BLaER1 treated with 17β-estradiol and CSF1 and Interleukin-3, amounts not matched to agents 10 nM and 100 nM (cell line): ENCODE results near the gene TMEM139.

Experiments used
- H3K27ac ChIP-seq, 11 experiments: shearing (Covaris generic); formaldehyde crosslinking; 2 replicates each; pipeline ENCODE4 v1.8.1; 2022
- H3K27me3 ChIP-seq, 11 experiments: shearing (Covaris generic); formaldehyde crosslinking; 2 replicates each; pipeline ENCODE4 v1.8.1; 2022
- H3K36me3 ChIP-seq, 11 experiments: shearing (Covaris generic); formaldehyde crosslinking; 2 replicates each; pipeline ENCODE4 v1.8.1; 2022
- H3K4me1 ChIP-seq, 10 experiments: shearing (Covaris generic); formaldehyde crosslinking; 2 replicates each; pipeline ENCODE4 v1.8.1; 2022
- H3K4me2 ChIP-seq, 11 experiments: shearing (Covaris generic); formaldehyde crosslinking; 2 replicates each; pipeline ENCODE4 v1.8.1; 2022
- H3K4me3 ChIP-seq, 10 experiments: shearing (Covaris generic); formaldehyde crosslinking; 2 replicates each; pipeline ENCODE4 v1.8.1; 2022
- H3K9ac ChIP-seq, 11 experiments: shearing (Covaris generic); formaldehyde crosslinking; 2 replicates each; pipeline ENCODE4 v1.8.1; 2022
- H3K9me3 ChIP-seq, 11 experiments: shearing (Covaris generic); formaldehyde crosslinking; replicated peaks in 1 of 11; 2 replicates each; pipeline ENCODE4 v1.8.1; 2022
- H4K20me1 ChIP-seq, 11 experiments: shearing (Covaris generic); formaldehyde crosslinking; 2 replicates each; pipeline ENCODE4 v1.8.1; 2022
- Cebpa-rat ChIP-seq, 11 experiments: shearing (Covaris generic); IDR thresholded peaks; 2 replicates each; pipeline ENCODE4 v1.8.1; 2022

TMEM139 gene

GRCh38 chr7:143299346-143299745 lies 14.6 kb downstream of the TMEM139 start:
- no peak overlapping the region for H3K27ac ChIP-seq
- no peaks in the 10 kb centered on the region for H3K9me3 ChIP-seq
- H3K9ac ChIP-seq: no peak overlapping the region
- H3K4me1 ChIP-seq: peaks cover 35 to 74% (median 56%) of the 10 kb centered on the region in 10 experiments
- peaks cover 85 to 100% (median 99%) of the 10 kb centered on the region in 11 experiments for H3K36me3 ChIP-seq
- peak overlapping the region in 2 of 11 experiments; percentile 66 to 76; a peak in 2 of 22 replicates for H3K4me2 ChIP-seq
- H3K4me3 ChIP-seq: no peak overlapping the region
- no peaks in the 10 kb centered on the region for H3K27me3 ChIP-seq
- peaks cover 0 to 84% (median 35%) of the 10 kb centered on the region in 11 experiments; a peak in 16 of 22 replicates for H4K20me1 ChIP-seq
- no peak for TF ChIP-seq Cebpa-rat (IDR thresholded peaks at IDR 0.05)

GRCh38 chr7:143299840-143300239 lies 15.1 kb downstream of the TMEM139 start:
- Histone ChIP-seq H3K9ac (peak overlapping the region in 1 of 11 experiments; percentile 41; a peak in 1 of 22 replicates), H3K27me3 (no peaks in the 10 kb centered on the region), H3K4me2 (peak overlapping the region in 10 of 11 experiments; percentile 12 to 82 (median 62); a peak in 16 of 22 replicates), H3K4me3 (peak overlapping the region in 1 of 10 experiments; percentile 11; a peak in 1 of 20 replicates), H4K20me1 (peaks cover 0 to 84% (median 34%) of the 10 kb centered on the region in 11 experiments; a peak in 16 of 22 replicates), H3K36me3 (peaks cover 85 to 100% (median 99%) of the 10 kb centered on the region in 11 experiments), H3K27ac (peak overlapping the region in 8 of 11 experiments; percentile 42 to 76 (median 70); a peak in 14 of 22 replicates), H3K9me3 (no peaks in the 10 kb centered on the region), H3K4me1 (peaks cover 35 to 73% (median 53%) of the 10 kb centered on the region in 10 experiments)
- no peak for TF ChIP-seq Cebpa-rat (IDR thresholded peaks at IDR 0.05)

- Histone ChIP-seq H3K4me1 (peaks cover 25 to 73% (median 44%) of the 10 kb centered on the region in 10 experiments), H3K9ac (peak overlapping the region in 9 of 11 experiments; percentile 21 to 59 (median 38); a peak in 13 of 22 replicates), H3K9me3 (no peaks in the 10 kb centered on the region), H3K36me3 (peaks cover 86 to 100% (median 99%) of the 10 kb centered on the region in 11 experiments), H3K4me3 (peak overlapping the region in 1 of 10 experiments; percentile 8; a peak in 1 of 20 replicates), H3K27me3 (no peaks in the 10 kb centered on the region), H4K20me1 (peaks cover 0 to 78% (median 31%) of the 10 kb centered on the region in 11 experiments; a peak in 16 of 22 replicates), H3K4me2 (peak overlapping the region; percentile 4 to 82 (median 59); a peak in 19 of 22 replicates), H3K27ac (peak overlapping the region; percentile 13 to 76 (median 68); a peak in 20 of 22 replicates)
- TF ChIP-seq Cebpa-rat (IDR thresholded peaks at IDR 0.05): no peak
Observed at GRCh38 chr7:143300959-143301935, 16.5 kb downstream of the TMEM139 start.

- Histone ChIP-seq H3K4me1 (peaks cover 17 to 84% (median 43%) of the 10 kb centered on the region in 10 experiments), H3K9me3 (peaks cover 0 to 5% (median 0%) of the 10 kb centered on the region in 11 experiments; a peak in 2 of 22 replicates), H3K36me3 (peaks cover 88 to 100% (median 99%) of the 10 kb centered on the region in 11 experiments), H3K27me3 (no peaks in the 10 kb centered on the region), H3K9ac (no peak overlapping the region), H3K4me3 (no peak overlapping the region), H3K27ac (no peak overlapping the region), H4K20me1 (peaks cover 0 to 63% (median 18%) of the 10 kb centered on the region in 11 experiments; a peak in 12 of 22 replicates), H3K4me2 (no peak overlapping the region)
- TF ChIP-seq Cebpa-rat (IDR thresholded peaks at IDR 0.05): no peak
Observed at GRCh38 chr7:143303733-143304132, 19.0 kb downstream of the TMEM139 start.

- no peak overlapping the region for H3K27ac ChIP-seq
- no peak overlapping the region for H3K4me3 ChIP-seq
- peaks cover 18 to 84% (median 46%) of the 10 kb centered on the region in 10 experiments for H3K4me1 ChIP-seq
- peaks cover 76 to 100% (median 96%) of the 10 kb centered on the region in 11 experiments for H3K36me3 ChIP-seq
- no peak for TF ChIP-seq Cebpa-rat (IDR thresholded peaks at IDR 0.05)
- H3K27me3 ChIP-seq: no peaks in the 10 kb centered on the region
- H3K9me3 ChIP-seq: peaks cover 0 to 9% (median 0%) of the 10 kb centered on the region in 11 experiments; a peak in 4 of 22 replicates
- no peak overlapping the region for H3K9ac ChIP-seq
- peaks cover 0 to 51% (median 16%) of the 10 kb centered on the region in 11 experiments; a peak in 11 of 22 replicates for H4K20me1 ChIP-seq
- H3K4me2 ChIP-seq: no peak overlapping the region
Observed at GRCh38 chr7:143304938-143305337, 20.2 kb downstream of the TMEM139 start.

GRCh38 chr7:143305423-143306070 lies 20.8 kb downstream of the TMEM139 start:
- no peak for TF ChIP-seq Cebpa-rat (IDR thresholded peaks at IDR 0.05)
- Histone ChIP-seq H3K4me1 (peaks cover 18 to 84% (median 46%) of the 10 kb centered on the region in 10 experiments), H3K27ac (peak overlapping the region in 2 of 11 experiments; percentile 23 to 31; a peak in 2 of 22 replicates), H3K9me3 (peaks cover 0 to 10% (median 0%) of the 10 kb centered on the region in 11 experiments; a peak in 4 of 22 replicates), H3K4me3 (no peak overlapping the region), H3K36me3 (peaks cover 69 to 97% (median 89%) of the 10 kb centered on the region in 11 experiments), H3K4me2 (peak overlapping the region in 3 of 11 experiments; percentile 3 to 16 (median 6); a peak in 2 of 22 replicates), H4K20me1 (peaks cover 0 to 44% (median 16%) of the 10 kb centered on the region in 11 experiments; a peak in 10 of 22 replicates), H3K9ac (peak overlapping the region in 1 of 11 experiments; percentile 31; a peak in 2 of 22 replicates), H3K27me3 (no peaks in the 10 kb centered on the region)

- H3K4me1 ChIP-seq: peaks cover 17 to 78% (median 41%) of the 10 kb centered on the region in 10 experiments
- H3K4me2 ChIP-seq: peak overlapping the region in 5 of 11 experiments; percentile 25 to 90 (median 82); a peak in 6 of 22 replicates
- peaks cover 42 to 70% (median 63%) of the 10 kb centered on the region in 11 experiments for H3K36me3 ChIP-seq
Observed at GRCh38 chr7:143308632-143309031, 23.9 kb downstream of the TMEM139 start.

GRCh38 chr7:143314127-143314526 lies 29.4 kb downstream of the TMEM139 start:
- H3K4me3 ChIP-seq: no peak overlapping the region
- H3K9ac ChIP-seq: no peak overlapping the region
- H3K27me3 ChIP-seq: no peaks in the 10 kb centered on the region
- H3K4me2 ChIP-seq: peak overlapping the region in 5 of 11 experiments; percentile 1 to 71 (median 69); a peak in 8 of 22 replicates
- H3K4me1 ChIP-seq: peaks cover 17 to 70% (median 45%) of the 10 kb centered on the region in 10 experiments
- no peak for TF ChIP-seq Cebpa-rat (IDR thresholded peaks at IDR 0.05)
- peaks cover 0 to 13% (median 0%) of the 10 kb centered on the region in 11 experiments; a peak in 7 of 22 replicates for H3K9me3 ChIP-seq
- H3K27ac ChIP-seq: peak overlapping the region in 2 of 11 experiments; percentile 14 to 15; a peak in 1 of 22 replicates
- no peaks in the 10 kb centered on the region; a peak in 1 of 22 replicates for H4K20me1 ChIP-seq
- peaks cover 0 to 16% (median 8%) of the 10 kb centered on the region in 11 experiments; a peak in 17 of 22 replicates for H3K36me3 ChIP-seq

More at GRCh38 chr7:143308632-143309031, 23.9 kb downstream of the TMEM139 start:
- Histone ChIP-seq H4K20me1 (peaks cover 0 to 28% (median 15%) of the 10 kb centered on the region in 11 experiments; a peak in 9 of 22 replicates), H3K9me3 (peaks cover 0 to 14% (median 0%) of the 10 kb centered on the region in 11 experiments; a peak in 9 of 22 replicates), H3K27me3 (no peaks in the 10 kb centered on the region), H3K9ac (no peak overlapping the region), H3K4me3 (no peak overlapping the region), H3K27ac (peak overlapping the region in 1 of 11 experiments; percentile 1; a peak in 1 of 22 replicates)
- no peak for TF ChIP-seq Cebpa-rat (IDR thresholded peaks at IDR 0.05)
